Iris pigment epithelial cell (primary cell): ENCODE measurements around the gene ADH7.
"Not testable (repeated sequence)": the region's sequence is repeated elsewhere in the genome, so short reads cannot be mapped to it uniquely, and the experiment has no call there.

ENCODE experiments used
- DNase-seq: peaks from one replicate; pipeline ENCODE4 v3.0.0-alpha.2; 2011; ENCODE audit warnings: low read depth

Gene ADH7

DNA sequence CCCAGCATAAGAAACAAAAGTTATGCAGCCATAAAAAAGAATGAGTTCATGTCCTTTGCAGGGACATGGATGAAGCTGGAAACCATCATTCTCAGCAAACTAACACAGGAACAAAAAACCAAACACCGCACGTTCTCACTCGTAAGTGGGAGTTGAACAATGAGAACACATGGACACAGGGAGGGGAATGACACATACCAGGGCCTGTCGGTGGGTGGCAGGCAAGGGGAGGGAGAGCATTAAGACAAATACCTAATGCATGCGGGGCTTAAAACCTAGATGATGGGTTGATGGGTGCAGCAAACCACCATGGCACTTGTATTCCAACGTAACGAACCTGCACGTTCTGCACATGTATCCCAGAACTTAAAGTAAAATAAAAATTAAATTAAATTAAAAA is 19.4 kb downstream of the ADH7 start:
- DNase-seq: not testable (repeated sequence)

DNA sequence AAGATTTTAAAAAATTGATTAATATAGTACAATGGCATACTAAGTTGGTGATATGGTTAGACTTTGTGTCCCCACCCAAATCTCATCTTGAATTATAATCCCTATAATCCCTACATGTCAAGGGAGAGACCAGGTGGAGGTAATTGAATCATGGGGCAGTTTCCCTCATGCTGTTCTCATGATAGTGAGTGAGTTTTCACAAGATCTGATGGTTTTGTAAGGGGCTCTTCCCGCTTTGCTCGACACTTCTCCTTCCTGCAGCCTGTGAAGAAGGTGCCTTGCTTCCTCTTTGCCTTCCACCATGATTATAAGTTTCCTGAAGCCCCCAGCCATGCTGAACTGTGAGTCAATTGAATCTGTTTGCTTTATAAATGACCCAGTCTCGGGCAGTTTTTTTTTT is 20.2 kb downstream of the ADH7 start:
- DNase-seq: not testable (repeated sequence)

DNA sequence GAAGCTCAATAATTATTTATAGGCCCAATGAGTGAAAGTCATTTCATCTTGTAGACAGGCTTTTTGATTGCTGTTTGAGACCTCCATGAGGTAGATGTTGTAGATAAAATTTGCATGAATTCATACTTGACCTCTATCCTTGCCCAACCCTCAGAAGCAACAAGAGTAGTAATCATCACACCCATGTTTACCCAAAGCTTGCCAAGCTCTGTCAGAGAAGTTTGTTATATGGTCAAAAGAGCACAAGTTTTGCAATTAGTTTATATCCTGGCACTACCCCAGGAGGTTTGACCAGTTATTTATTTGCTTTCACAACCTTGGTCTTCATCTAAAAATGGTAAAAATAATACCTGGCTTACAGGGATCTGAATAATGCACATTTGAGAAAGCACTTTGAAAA is 20.7 kb downstream of the ADH7 start:
- peak; percentile 12 for DNase-seq

DNA sequence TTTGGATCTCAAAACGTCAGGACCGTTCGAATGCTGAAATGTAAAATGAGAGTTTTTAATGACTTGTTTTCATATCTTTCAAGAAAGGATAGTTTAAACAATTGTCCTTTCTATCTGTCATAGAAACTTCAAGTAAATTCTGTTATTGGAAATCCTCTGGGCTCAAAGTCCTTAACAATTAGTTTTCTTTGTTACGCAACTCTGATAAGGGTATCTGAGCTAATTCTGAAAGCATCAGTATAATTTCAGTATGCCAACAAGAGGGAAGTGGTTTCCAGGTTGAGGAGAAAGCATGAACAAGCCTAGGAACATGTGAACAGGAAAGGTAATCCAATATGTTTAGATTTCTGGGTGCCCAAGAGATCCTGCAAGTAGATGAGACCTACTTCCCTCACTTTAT is 22.0 kb downstream of the ADH7 start:
- no peak for DNase-seq

DNA sequence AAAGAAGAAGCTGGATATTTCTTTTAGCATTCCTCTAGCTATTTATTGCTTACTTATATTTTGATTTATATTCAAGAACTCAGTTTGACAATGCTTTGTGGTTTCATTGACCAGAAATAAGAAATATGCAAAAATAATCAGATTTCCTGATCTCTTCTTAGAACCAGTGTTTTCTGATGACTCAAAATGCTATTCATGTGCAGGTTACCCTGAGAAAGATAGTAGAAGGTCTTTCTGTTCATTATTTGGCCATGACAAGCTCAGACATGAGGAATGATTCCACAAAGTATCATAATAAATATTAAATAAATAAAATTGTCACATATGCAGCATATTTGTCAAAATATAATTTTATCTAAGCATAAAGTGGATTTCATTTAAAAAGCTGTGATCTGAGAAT is 24.1 kb downstream of the ADH7 start:
- no peak for DNase-seq

DNA sequence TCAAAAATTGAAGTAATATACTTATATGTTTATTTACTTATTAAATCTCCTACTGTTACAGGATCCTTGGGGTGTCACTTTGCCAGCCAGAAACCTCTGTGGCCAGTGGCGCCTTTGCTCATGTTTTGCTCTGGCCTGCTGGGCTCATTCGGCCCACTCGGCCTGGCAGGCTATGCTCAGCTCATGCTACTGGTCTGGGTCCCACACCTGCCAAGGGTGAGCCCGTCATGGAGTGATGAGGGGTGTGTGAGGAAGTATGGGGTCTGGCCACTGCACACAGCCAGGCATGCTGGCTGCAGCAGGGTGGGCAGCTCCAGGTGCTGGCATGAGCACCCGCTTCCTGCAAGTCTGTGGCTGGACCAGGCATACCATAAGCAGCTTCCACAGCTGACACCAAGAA is 25.1 kb downstream of the ADH7 start:
- no peak for DNase-seq

DNA sequence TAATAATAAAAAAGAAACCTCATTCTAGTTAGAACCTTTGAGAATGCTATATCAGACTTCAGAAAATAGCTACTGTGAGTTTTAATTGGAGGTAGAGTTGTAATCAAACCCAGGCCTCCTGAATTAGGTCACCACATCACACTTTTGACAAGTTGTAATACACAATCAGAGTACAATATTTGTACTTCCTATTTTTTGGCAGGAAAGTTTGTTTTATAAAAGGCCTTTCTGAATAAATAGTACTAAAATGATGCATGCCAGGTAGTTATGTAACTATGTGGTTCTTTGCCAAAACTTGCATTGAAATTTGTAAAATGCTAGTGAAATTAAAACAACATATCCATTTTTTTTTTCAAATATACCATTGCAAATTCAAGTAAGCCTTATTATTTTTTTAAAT is 26.8 kb downstream of the ADH7 start:
- peak; percentile 17 for DNase-seq

DNA sequence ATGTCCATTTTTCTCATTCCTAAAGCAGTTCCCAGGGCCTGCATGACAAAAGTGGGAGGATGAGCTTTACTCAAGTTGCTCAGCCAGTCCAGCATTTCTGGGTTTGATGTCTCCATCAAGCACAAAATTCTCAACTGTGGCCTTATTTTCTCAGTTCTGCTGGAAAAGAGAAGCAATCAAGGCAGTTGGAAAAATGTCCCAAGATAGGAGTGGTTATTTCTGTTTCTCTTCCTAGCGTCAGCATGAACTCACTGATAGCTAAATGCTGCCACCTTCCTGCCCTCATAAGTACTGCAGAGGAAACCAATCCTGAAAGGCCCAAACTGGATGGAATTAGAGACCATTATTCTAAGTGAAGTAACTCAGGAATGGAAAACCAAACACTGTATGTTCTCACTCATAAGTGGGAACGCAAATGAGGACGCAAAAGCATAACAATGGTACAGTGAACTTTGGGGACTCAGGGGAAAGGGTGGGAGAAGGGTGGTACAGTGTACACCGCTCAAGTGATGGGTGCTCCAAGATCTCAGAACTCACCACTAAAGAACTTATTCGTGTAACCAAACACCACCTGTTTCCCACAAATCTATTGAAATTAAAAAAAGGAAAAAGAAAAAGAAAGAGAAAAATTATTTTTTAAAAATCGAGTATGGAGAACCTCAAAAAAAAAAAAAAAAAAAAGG is 29.6 kb downstream of the ADH7 start:
- peak; percentile 77 for DNase-seq

DNA sequence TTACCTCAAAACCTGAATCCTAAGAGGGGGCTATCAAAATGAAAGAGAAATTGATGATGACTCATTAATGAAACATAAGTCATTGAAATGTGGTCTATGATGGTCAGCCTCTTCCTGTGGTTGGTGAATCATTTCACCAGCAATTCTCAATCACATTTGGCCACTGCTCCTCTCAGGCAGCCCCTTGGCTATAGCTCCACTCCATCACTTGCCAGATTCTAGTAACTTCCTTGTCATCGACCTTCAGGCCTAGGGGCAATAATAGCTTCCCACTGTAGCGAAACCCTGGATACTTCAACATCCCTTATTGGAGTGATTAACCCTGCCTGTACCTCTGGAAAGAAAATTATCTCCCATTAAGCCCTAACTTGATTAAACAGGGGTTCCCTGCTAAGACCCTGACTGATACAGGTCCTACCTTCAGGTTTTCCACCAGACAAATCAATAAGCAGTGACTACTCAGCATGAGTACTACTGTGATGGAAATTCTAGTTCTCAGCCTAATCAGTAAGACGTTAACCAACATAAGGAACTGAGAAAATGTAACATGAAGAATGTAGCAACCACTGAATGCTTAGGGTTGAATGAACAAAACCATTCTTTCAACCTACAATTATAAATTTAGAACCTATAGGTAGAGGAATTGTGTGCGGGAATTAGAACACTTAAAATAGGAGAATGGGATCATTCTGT is 30.4 kb downstream of the ADH7 start:
- DNase-seq: peak; percentile 95

DNA sequence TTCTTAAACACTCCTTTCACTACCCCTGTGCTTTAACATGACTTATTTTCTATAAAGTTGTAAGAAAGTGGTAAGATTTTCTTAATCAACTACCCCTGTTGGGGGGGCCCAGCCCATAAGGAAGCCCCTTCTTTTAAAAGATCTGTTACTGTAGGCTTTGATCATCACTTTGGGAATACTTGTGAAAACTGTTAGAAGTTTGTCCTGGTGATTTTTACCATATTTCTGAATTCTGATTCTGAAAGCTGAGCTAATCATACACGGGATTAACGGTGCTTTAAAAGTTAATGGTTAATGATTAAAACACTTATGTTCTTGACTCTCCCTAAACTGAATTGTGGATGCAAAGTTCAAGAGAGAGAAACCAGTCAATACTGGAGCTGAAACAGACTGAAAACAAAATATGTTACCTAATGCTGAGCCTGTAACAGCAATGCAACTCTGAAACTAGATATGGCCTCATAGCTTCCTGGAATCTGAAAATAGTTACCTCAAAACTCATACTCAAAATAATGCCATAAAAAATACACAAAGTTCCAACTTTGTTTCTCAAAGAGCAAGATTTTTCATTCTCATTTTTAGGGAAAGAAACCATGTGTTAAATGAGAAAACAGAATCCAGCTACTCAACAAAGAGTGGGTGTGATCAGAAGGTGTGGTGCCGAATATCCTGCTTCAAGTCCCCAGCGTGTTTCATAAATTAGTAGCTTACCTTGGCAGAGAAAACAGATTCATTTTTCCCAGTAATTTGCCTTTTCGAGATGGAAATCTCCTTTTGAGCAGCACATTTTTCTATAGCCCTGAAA is 31.6 kb downstream of the ADH7 start:
- peak; percentile 78 for DNase-seq

DNA sequence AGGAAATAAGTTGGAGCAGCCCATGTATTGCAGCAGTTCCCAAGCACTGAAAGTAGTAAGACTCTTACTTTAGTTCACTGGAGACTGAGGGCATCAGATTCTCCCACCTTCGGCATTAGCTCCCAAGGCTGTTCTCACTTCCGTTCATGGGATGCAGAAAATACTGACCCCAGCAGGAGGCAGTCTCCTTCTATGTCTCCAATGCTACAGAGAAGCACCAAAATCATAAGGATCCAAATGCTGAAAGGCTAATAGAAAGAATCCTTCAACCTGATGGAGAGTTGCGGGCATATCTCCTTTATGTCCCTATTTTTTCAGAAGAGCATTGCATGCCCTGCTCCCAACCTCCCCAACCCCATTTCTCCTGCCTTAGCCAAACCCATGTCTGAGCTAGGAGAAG is 32.4 kb downstream of the ADH7 start:
- DNase-seq: no peak

DNA sequence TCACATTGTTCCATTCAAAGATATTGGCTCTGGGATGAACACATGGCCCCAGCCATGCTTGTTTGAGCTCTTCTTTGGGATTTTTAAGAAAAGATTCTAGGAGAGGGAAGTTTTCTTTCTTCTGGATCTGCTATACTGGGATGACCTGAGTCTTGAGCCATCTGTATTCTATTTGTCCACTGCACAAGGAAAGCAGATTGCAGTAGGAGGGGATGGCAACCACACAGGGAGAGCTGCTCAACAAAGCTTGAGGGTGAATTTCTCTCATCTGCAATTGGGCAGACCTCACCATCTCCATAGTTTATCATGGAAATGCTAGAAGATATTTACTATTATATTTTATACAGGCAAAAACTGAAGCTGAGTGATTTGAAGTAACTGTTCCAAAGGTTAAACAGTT is 34.3 kb downstream of the ADH7 start:
- DNase-seq: no peak

DNA sequence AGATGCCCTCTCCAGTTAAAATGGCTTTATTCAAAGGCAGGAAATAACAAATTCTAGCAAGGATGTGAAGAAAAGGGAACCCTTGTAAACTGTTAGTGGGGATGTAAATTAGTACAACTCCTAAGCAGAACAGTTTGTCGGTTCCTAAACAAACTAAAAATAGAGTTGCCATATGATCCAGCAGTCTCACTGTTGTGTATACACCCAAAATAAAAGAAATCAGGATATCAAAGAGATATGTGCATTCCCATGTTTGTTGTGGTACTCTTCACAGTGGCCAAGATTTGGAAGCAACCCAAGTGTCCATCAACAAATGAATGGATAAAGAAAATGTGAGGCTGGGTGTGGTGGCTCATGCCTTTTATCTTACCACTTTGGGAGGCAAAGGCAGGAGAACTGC is 36.1 kb downstream of the ADH7 start:
- DNase-seq: no peak

DNA sequence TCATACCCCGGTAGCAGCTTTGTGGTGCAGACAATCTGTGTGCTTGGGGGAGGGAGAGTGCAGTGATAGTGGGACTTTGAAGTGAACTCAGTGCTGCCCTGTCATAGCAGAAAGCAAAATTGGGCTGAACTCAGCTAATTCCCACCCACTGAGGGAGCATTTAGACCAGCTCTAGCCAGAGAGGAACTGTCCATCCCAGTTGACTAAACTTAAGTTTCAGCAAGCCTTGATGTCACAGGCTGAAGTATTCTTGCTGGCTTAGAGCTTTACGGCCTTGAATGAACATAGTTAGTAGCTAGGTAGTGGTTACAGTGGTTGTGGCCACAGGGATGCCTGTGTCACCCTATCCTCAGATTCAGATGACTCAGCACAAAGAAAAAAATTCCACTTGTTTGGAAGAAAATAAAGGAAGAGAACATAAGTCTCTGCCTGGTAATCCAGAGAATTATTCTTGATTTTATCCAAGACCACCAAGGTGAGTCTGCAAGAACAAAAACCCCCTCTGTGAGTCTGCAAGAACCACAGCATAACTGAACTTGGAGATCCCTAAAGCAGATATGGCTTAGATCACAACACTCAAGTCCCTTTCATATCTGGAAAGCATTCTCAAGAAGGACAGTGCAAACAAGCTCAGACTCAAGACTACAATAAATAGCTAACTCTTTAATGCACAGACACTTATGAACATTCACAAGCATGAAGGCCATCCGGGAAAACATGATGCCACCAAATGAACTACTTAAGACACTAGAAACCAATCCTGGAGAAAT is 39.4 kb downstream of the ADH7 start:
- peak; percentile 54 for DNase-seq

DNA sequence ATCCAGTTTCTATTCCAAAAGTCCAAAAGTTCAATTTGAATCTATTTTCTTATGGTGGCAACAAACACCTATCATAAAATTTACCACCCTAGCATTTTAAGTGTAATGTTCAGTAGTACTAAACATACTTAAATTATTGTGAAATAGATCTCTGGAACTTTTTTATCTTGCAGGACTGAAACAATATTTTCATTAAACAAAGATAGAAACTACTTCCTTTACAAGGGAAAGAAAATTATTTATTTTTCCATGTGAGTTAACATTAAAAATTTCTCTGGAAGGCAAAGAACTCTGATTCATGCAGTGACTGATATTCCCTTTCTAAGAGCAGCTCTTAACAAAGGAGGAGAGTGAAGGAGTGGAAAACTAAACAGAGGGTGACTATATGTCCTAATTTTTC is 40.2 kb downstream of the ADH7 start:
- DNase-seq: no peak

DNA sequence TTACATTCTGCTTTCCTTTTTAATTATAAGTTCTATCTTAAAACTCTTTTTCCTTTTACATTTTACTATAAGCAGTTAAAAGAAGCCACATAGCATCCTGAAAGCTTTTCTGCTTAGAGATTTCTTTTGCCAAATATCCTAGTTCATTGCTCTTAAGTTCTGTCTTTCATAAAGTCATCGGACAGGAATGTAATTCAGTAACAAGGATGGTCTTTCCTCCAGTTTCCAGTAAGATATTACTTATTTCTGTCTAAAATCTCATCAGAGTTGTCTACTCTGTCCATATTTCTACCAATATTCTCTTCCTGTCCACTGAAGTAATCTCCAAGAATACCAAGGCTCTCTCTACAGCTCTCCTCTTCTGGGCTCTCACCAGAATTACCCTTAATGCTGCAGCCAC is 45.1 kb downstream of the ADH7 start:
- DNase-seq: no peak

DNA sequence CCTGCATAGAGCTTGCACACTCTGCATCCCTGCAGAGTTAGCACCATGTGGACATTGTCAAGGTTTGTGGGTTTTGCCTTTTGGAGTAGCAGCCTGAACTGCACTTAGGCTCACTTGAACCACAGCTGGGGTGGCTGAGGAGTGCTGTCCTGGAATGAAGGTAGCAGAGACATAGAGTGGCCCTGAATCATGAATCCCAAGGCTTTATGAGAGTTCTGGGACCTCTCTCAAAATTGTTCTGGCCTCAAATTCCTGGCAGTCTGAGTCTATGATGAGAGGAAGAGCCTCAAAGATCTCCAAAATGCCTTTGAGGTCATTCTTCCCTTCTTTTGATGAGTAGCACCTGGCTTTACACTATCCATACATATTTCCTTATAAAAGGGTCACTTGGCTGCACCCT is 45.5 kb downstream of the ADH7 start:
- DNase-seq: no peak

DNA sequence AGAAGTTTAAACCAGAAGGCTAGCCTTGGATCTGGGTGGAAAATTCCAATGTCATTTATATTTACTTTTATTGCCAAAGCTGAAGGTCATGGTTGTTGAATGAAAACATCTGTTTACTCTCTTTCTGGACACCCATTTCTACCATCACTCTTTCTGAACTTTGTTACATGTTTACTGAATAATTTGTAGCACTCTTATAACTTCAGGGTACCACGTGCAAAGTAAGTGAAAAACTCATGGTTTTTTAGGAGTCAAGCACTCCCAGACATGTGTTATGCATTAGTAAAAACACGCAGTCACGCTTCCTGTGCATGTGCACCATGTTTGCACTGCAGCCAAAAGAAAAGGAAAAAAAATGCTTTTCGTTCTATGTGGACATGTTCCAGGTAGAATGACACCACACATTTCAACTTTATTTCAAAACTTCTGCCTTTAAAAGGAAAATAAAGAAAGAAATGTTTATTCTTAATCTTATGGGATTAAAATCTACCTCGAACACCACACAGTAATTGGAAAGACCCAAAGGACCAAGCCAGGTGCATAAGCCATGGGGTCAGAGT is 51.2 kb downstream of the ADH7 start:
- peak; percentile 91 for DNase-seq

DNA sequence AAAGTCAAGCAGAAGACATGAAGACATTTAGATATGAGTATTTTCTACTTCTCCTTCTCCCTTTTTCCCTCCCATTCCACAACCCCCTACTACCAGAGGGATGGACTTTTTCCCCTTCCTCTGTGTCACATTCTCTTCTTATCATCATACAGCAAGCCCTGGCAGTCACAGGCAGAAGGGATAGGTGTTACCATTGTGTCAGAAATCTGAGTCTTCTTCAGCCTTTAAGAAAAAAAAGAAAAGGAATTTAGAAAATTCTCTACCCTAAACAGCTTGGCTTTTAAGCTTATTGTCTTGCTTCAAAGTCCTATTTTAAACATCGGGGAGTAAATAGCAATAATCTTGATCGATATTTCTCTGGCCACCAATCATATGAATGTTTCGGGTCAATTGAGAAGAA is 51.7 kb downstream of the ADH7 start:
- no peak for DNase-seq

DNA sequence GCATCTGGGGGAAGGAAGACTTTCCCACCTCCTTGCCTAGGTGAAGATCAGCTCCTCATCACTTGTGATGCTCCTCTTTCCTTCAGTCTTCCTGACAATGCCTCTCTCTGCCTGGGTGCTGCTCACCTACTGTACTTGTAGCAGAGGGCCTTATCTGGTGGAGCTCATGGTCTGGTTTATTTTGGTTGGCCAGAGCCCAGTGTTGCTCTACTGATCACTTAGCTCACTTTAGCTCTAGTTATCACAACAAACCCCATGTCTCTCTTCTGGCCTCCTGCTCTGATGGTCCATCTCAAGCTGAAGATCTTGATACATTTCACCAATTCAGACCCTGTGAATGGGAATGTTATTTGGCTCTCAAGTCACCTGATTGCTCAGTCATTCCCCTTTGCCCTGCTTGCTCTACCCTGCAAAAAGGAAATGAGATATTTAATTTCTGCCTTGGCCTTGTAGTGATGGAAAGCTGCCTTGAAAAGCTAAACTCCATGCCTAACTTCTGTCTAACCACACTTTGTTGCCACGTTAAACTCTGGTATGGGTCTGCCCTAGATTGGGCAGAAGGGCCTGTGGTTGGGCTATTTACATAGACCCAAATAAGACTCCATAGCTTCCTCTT is 52.3 kb downstream of the ADH7 start:
- peak; percentile 44 for DNase-seq

DNA sequence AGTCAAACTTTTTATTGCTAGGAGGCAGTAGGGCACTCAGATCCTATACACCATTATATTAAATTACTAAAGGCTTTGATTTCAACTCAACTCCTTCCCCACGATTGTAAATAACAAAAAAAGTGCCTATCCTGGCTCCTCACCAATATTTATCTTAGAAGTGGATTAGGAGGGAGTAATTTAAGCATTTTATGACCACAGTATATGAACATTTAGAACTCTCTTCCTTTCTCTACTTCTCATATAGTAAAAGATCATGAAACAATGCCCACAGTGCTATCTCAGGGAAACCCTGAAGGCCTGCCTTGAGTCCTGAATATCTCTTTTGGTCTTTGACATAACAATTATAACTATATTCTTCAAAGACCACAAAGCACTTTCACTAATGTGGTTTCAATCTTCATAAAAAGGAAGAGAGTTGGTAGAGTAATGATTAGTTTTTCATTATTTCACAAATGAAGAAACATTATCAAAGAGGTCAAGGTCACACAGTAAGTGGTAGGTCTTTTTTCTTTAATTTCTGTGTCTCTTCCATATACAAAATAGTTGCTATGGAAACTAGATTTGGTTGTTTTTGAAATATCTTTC is 53.5 kb downstream of the ADH7 start:
- no peak for DNase-seq
